GM12801 (cell line): ENCODE measurements around the gene C1orf35.

Experiments used
- CTCF ChIP-seq: IDR thresholded peaks from one replicate; pipeline ENCODE4 v1.5.1; 2011; ENCODE audit warnings: control low read depth; ENCODE audit not compliant: insufficient read length; ENCODE audit errors: extremely low read depth

Gene C1orf35

GRCh38 chr1:228112617-228113016 lies 9.5 kb upstream of the C1orf35 start:
- TF ChIP-seq CTCF = no peak

GRCh38 chr1:228112167-228112566 lies 9.0 kb upstream of the C1orf35 start:
- TF ChIP-seq CTCF = no peak

GRCh38 chr1:228110556-228110955 lies 7.4 kb upstream of the C1orf35 start:
- no peak for TF ChIP-seq CTCF

- TF ChIP-seq CTCF = no peak
Observed at GRCh38 chr1:228109962-228110488, 6.9 kb upstream of the C1orf35 start.

- TF ChIP-seq CTCF = no peak
Observed at GRCh38 chr1:228109073-228109961, 6.2 kb upstream of the C1orf35 start, which contains the start of gene MRPL55. TSS of gene MRPL55 (minus strand) at chr1:228109299. CDS start at chr1:228108260, 1,039 bp downstream.

- TF ChIP-seq CTCF = no peak
Observed at GRCh38 chr1:228108742-228109072, 5.6 kb upstream of the C1orf35 start.

GRCh38 chr1:228108055-228108690 lies 5.0 kb upstream of the C1orf35 start:
- no peak for TF ChIP-seq CTCF
